CD4-positive, alpha-beta memory T cell (primary cell): Measurements from ENCODE around the gene MOV10L1. TPM values are rescaled to one million over a fixed set of nuclear protein-coding genes. Genes with fewer than 3 reads are reported as not detected.

ENCODE experiments used
- CTCF ChIA-PET: fragments of 350-600 bp; sonication (Branson Sonifier 250); formaldehyde crosslinking; loops from one replicate; lab custom pipeline; 2021; ENCODE audit warnings: inconsistent platforms; ENCODE audit not compliant: partially characterized antibody; lab: Charles Lee
- POLR2A ChIA-PET: fragments of 350-600 bp; sonication (Branson Sonifier 250); formaldehyde crosslinking; loops from one replicate; lab custom pipeline; 2021; ENCODE audit not compliant: partially characterized antibody; lab: Charles Lee
- DNase-seq, 5 donors: peaks; one replicate each; pipeline versions ENCODE4 v3.0.0 to v3.0.0-alpha.2; 2020 to 2022; ENCODE audit warnings: mixed read lengths in 1 of 5
- H3K27ac ChIP-seq: one replicate; pipeline ENCODE4 v1.7.0; 2013; ENCODE audit warnings: low read depth, low read length
- H3K27me3 ChIP-seq: 2 replicates; pipeline ENCODE4 v1.7.0; 2013; ENCODE audit warnings: mild to moderate bottlenecking, low read length, moderate library complexity; ENCODE audit not compliant: insufficient read depth
- H3K36me3 ChIP-seq: 2 replicates; pipeline ENCODE4 v1.7.0; 2013; ENCODE audit warnings: mild to moderate bottlenecking, low read length, moderate library complexity; ENCODE audit not compliant: insufficient read depth
- H3K4me1 ChIP-seq: 2 replicates; pipeline ENCODE4 v1.7.0; 2013; ENCODE audit warnings: mild to moderate bottlenecking, low read length, moderate library complexity; ENCODE audit not compliant: insufficient read depth
- H3K4me3 ChIP-seq, 2 donors: one replicate each; pipeline ENCODE4 v1.7.0; 2013; ENCODE audit warnings: low read length in 2 of 2, mild to moderate bottlenecking in 1 of 2
- H3K9me3 ChIP-seq, 2 donors: one replicate each; pipeline ENCODE4 v1.7.0; 2013; ENCODE audit warnings: low read length in 2 of 2, control low read depth in 1 of 2; ENCODE audit not compliant: control insufficient read depth in 1 of 2
- H3K27ac Mint-ChIP-seq, 7 donors: one replicate each; pipeline ENCODE4 v1.8.0; 2020 to 2021; ENCODE audit warnings: mixed read lengths in 7 of 7, mild to moderate bottlenecking in 6 of 7, inconsistent platforms in 3 of 7, moderate library complexity in 3 of 7
- H3K27me3 Mint-ChIP-seq, 2 donors: one replicate each; pipeline ENCODE4 v1.8.0; 2020 to 2021; ENCODE audit warnings: mixed read lengths in 2 of 2
- H3K36me3 Mint-ChIP-seq, 2 donors: one replicate each; pipeline ENCODE4 v1.8.0; 2020 to 2021; ENCODE audit warnings: mixed read lengths in 2 of 2, inconsistent platforms in 1 of 2, mild to moderate bottlenecking in 1 of 2
- H3K4me1 Mint-ChIP-seq, 4 donors: one replicate each; pipeline ENCODE4 v1.8.0; 2020 to 2021; ENCODE audit warnings: mixed read lengths in 4 of 4, mild to moderate bottlenecking in 1 of 4
- H3K4me3 Mint-ChIP-seq, 8 donors: one replicate each; pipeline ENCODE4 v1.8.0; 2020 to 2021; ENCODE audit warnings: mixed read lengths in 8 of 8, mild to moderate bottlenecking in 7 of 8, moderate library complexity in 6 of 8, inconsistent platforms in 3 of 8
- H3K9me3 Mint-ChIP-seq, 8 donors: one replicate each; pipeline ENCODE4 v1.8.0; 2020 to 2021; ENCODE audit warnings: mixed read lengths in 8 of 8, mild to moderate bottlenecking in 5 of 8, inconsistent platforms in 3 of 8, moderate library complexity in 1 of 8
- intact Hi-C: fragments of 100-400 bp; cut with micrococcal nuclease; formaldehyde crosslinking; loops from one replicate; pipeline ENCODE4 v1.15.1; 2023
- polyA plus RNA-seq, 2 donors: library from polyadenylated mRNA; unstranded; fragments of 300-500 nt; fragmentation: Illumina TruSeq; gene quantifications; one replicate each; pipeline ENCODE4 v1.2.3, GENCODE V29; 2021
- total RNA-seq, 2 experiments: library from RNA; stranded (reverse); gene quantifications; one replicate each; pipeline ENCODE4 v1.2.3, GENCODE V29; 2021

MOV10L1 gene
- total and polyA plus RNA-seq, 4 experiments from 2014 or later = not detected

GRCh38 chr22:50056214-50056972 lies 33.4 kb upstream of the MOV10L1 start:
- Histone ChIP-seq H3K4me3 (no peak overlapping the region), H3K9me3 (no peaks in the 10 kb centered on the region), H3K36me3 (no peaks in the 10 kb centered on the region), H3K27me3 (peaks cover 5% of the 10 kb centered on the region), H3K4me1 (no peaks in the 10 kb centered on the region), H3K27ac (no peak overlapping the region)
- Mint-ChIP-seq H3K27me3 (peaks cover 20 to 38% of the 10 kb centered on the region in 2 donors), H3K4me1 (no peaks in the 10 kb centered on the region), H3K9me3 (peaks cover 0 to 22% (median under 1%) of the 10 kb centered on the region in 8 donors), H3K4me3 (no peak overlapping the region), H3K27ac (no peak overlapping the region), H3K36me3 (peaks cover 0 to 4% of the 10 kb centered on the region in 2 donors)
- intact Hi-C loops = no loop called here
- no peak for DNase-seq
- CTCF ChIA-PET = no interaction called here
- POLR2A ChIA-PET = no interaction called here

GRCh38 chr22:50057278-50058060 lies 32.3 kb upstream of the MOV10L1 start:
- no peak overlapping the region for H3K4me3 ChIP-seq
- peaks cover 5% of the 10 kb centered on the region for H3K27me3 ChIP-seq
- no peak for DNase-seq
- no peaks in the 10 kb centered on the region for H3K36me3 ChIP-seq
- Mint-ChIP-seq H3K4me3 (peak overlapping the region in 1 of 8 donors; percentile 74), H3K27me3 (peaks cover 17 to 38% of the 10 kb centered on the region in 2 donors), H3K4me1 (no peaks in the 10 kb centered on the region), H3K27ac (no peak overlapping the region), H3K9me3 (peaks cover 0 to 14% (median under 1%) of the 10 kb centered on the region in 8 donors), H3K36me3 (peaks cover 0 to 4% of the 10 kb centered on the region in 2 donors)
- ChIA-PET POLR2A (no interaction called here), CTCF (no interaction called here)
- H3K9me3 ChIP-seq = no peaks in the 10 kb centered on the region
- intact Hi-C loops = no loop called here
- no peaks in the 10 kb centered on the region for H3K4me1 ChIP-seq
- H3K27ac ChIP-seq = no peak overlapping the region

- no peaks in the 10 kb centered on the region for H3K4me1 ChIP-seq
- Mint-ChIP-seq H3K36me3 (peaks cover 0 to 4% of the 10 kb centered on the region in 2 donors), H3K4me3 (peak within 1 kb of the TSS in 1 of 8 donors; percentile 74), H3K27ac (no peak within 1 kb of the TSS), H3K9me3 (peaks cover 0 to 10% (median under 1%) of the 10 kb centered on the region in 8 donors), H3K4me1 (no peaks in the 10 kb centered on the region), H3K27me3 (peaks cover 16 to 38% of the 10 kb centered on the region in 2 donors)
- no peak for DNase-seq
- no peaks in the 10 kb centered on the region for H3K36me3 ChIP-seq
- H3K9me3 ChIP-seq = no peaks in the 10 kb centered on the region
- no peak within 1 kb of the TSS for H3K4me3 ChIP-seq
- H3K27me3 ChIP-seq = peaks cover 5% of the 10 kb centered on the region
- intact Hi-C loops = no loop called here
- H3K27ac ChIP-seq = no peak within 1 kb of the TSS
- ChIA-PET CTCF (no interaction called here), POLR2A (no interaction called here)
Observed at GRCh38 chr22:50058061-50058905, 31.5 kb upstream of the MOV10L1 start, which contains the start of gene TTLL8. TSS of gene TTLL8 (minus strand) at chr22:50058298.

- Histone ChIP-seq H3K27me3 (peaks cover 5% of the 10 kb centered on the region), H3K36me3 (no peaks in the 10 kb centered on the region), H3K9me3 (no peaks in the 10 kb centered on the region), H3K4me3 (no peak overlapping the region), H3K27ac (no peak overlapping the region), H3K4me1 (no peaks in the 10 kb centered on the region)
- ChIA-PET POLR2A (no interaction called here), CTCF (no interaction called here)
- Mint-ChIP-seq H3K9me3 (peaks cover 0 to 2% (median 0%) of the 10 kb centered on the region in 8 donors), H3K27ac (no peak overlapping the region), H3K4me3 (no peak overlapping the region), H3K27me3 (peaks cover 14 to 30% of the 10 kb centered on the region in 2 donors), H3K4me1 (no peaks in the 10 kb centered on the region), H3K36me3 (no peaks in the 10 kb centered on the region)
- intact Hi-C loops = no loop called here
- no peak for DNase-seq
Observed at GRCh38 chr22:50058906-50059880, 30.6 kb upstream of the MOV10L1 start.

- H3K4me3 ChIP-seq = no peak overlapping the region
- H3K36me3 Mint-ChIP-seq = no peaks in the 10 kb centered on the region
- H3K27me3 ChIP-seq = peaks cover 5% of the 10 kb centered on the region
- H3K27me3 Mint-ChIP-seq = peaks cover 15 to 28% of the 10 kb centered on the region in 2 donors
- H3K36me3 ChIP-seq = no peaks in the 10 kb centered on the region
- no peaks in the 10 kb centered on the region for H3K4me1 ChIP-seq
- no peaks in the 10 kb centered on the region for H3K9me3 ChIP-seq
- intact Hi-C loops = no loop called here
- no peaks in the 10 kb centered on the region for H3K4me1 Mint-ChIP-seq
- H3K4me3 Mint-ChIP-seq = no peak overlapping the region
- H3K9me3 Mint-ChIP-seq = peaks cover 0 to 2% (median 0%) of the 10 kb centered on the region in 8 donors
- POLR2A ChIA-PET = no interaction called here
- no peak overlapping the region for H3K27ac Mint-ChIP-seq
- no peak for DNase-seq
- CTCF ChIA-PET = no interaction called here
- H3K27ac ChIP-seq = no peak overlapping the region
Observed at GRCh38 chr22:50059881-50060262, 29.9 kb upstream of the MOV10L1 start.

- intact Hi-C loops = no loop called here
- H3K27me3 Mint-ChIP-seq = peaks cover 13 to 27% of the 10 kb centered on the region in 2 donors
- no peak overlapping the region for H3K4me3 Mint-ChIP-seq
- no peaks in the 10 kb centered on the region for H3K36me3 ChIP-seq
- peaks cover 5% of the 10 kb centered on the region for H3K27me3 ChIP-seq
- no peaks in the 10 kb centered on the region for H3K4me1 Mint-ChIP-seq
- no peaks in the 10 kb centered on the region for H3K4me1 ChIP-seq
- POLR2A ChIA-PET = no interaction called here
- no peaks in the 10 kb centered on the region for H3K9me3 ChIP-seq
- CTCF ChIA-PET = no interaction called here
- H3K27ac ChIP-seq = no peak overlapping the region
- no peak overlapping the region for H3K27ac Mint-ChIP-seq
- peaks cover 0 to 2% (median 0%) of the 10 kb centered on the region in 8 donors for H3K9me3 Mint-ChIP-seq
- H3K4me3 ChIP-seq = no peak overlapping the region
- no peaks in the 10 kb centered on the region for H3K36me3 Mint-ChIP-seq
- no peak for DNase-seq
Observed at GRCh38 chr22:50060441-50061140, 29.2 kb upstream of the MOV10L1 start.
